GM12878 (cell line): ENCODE measurements around the gene PRUNE2. TPM values are rescaled to one million over a fixed set of nuclear protein-coding genes. Genes with fewer than 3 reads are reported as not detected.

Experiments used
- ASH2L ChIP-seq: fragments of 300-600, 200-600 bp; sonication (generic); IDR thresholded peaks from 2 replicates; pipeline ENCODE4 v1.6.1; 2017; ENCODE audit warnings: low read depth, mild to moderate bottlenecking, borderline replicate concordance
- BCL11A ChIP-seq: IDR thresholded peaks from 2 replicates; pipeline ENCODE4 v1.6.1; 2011; ENCODE audit warnings: low read depth, low read length
- BRCA1 ChIP-seq: IDR thresholded peaks from 2 replicates; pipeline ENCODE4 v1.6.1; 2011; ENCODE audit warnings: low read depth, low read length, improper control_type of control experiment
- CEBPB ChIP-seq, 2 experiments: fragments of 150-350 bp in 1 of 2; IDR thresholded peaks; 2 replicates each; pipeline ENCODE4 v1.6.1; 2012 to 2014; ENCODE audit warnings: low read depth in 2 of 2, low read length in 2 of 2, borderline replicate concordance in 1 of 2, inconsistent platforms in 1 of 2
- DPF2 ChIP-seq: fragments of 450-650 bp; IDR thresholded peaks from 2 replicates; pipeline ENCODE4 v1.6.1; 2017; ENCODE audit warnings: mild to moderate bottlenecking
- EP300 ChIP-seq, 2 experiments: fragments of 150-350 bp in 1 of 2; IDR thresholded peaks; 2 replicates each; pipeline ENCODE4 v1.6.1; 2011 to 2012; ENCODE audit warnings: low read depth in 2 of 2, low read length in 2 of 2, borderline replicate concordance in 1 of 2, improper control_type of control experiment in 1 of 2, inconsistent platforms in 1 of 2; ENCODE audit not compliant: control insufficient read depth in 1 of 2
- HCFC1 ChIP-seq: fragments of 150-350 bp; IDR thresholded peaks from 2 replicates; pipeline ENCODE4 v1.6.1; 2014; ENCODE audit warnings: low read length
- IKZF2 ChIP-seq, 2 experiments: fragments of 450-650 bp; IDR thresholded peaks; 2 replicates each; pipeline ENCODE4 v1.6.1; 2017; ENCODE audit warnings: mild to moderate bottlenecking in 2 of 2, moderate library complexity in 2 of 2
- JUND ChIP-seq: IDR thresholded peaks from 2 replicates; pipeline ENCODE4 v1.6.1; 2012; ENCODE audit warnings: low read depth, mild to moderate bottlenecking, low read length, improper control_type of control experiment, moderate library complexity
- MEF2A ChIP-seq: IDR thresholded peaks from 2 replicates; pipeline ENCODE4 v1.6.1; 2011; ENCODE audit warnings: low read depth, mild to moderate bottlenecking, low read length, moderate library complexity; ENCODE audit not compliant: insufficient read depth
- PAX5 ChIP-seq: IDR thresholded peaks from 2 replicates; pipeline ENCODE4 v1.6.1; 2011; ENCODE audit warnings: low read depth, low read length, borderline replicate concordance
- RELA ChIP-seq: fragments of 450-650 bp; IDR thresholded peaks from 2 replicates; pipeline ENCODE4 v1.8.0; 2014; ENCODE audit warnings: borderline replicate concordance; ENCODE audit not compliant: partially characterized antibody
- RUNX3 ChIP-seq: IDR thresholded peaks from 2 replicates; pipeline ENCODE4 v1.6.1; 2012; ENCODE audit warnings: low read length, inconsistent platforms
- STAT1 ChIP-seq: fragments of 450-650 bp; conservative IDR thresholded peaks from 2 replicates; pipeline ENCODE4 v1.6.1; 2014; ENCODE audit warnings: antibody characterized with exemption, mild to moderate bottlenecking
- SUZ12 ChIP-seq: fragments of 200-600 bp; sonication (generic); IDR thresholded peaks from one replicate; pipeline ENCODE4 v1.6.1; 2018; ENCODE audit warnings: antibody characterized with exemption, mild to moderate bottlenecking; ENCODE audit not compliant: unreplicated experiment
- WRNIP1 ChIP-seq: IDR thresholded peaks from 2 replicates; pipeline ENCODE4 v1.6.1; 2011; ENCODE audit warnings: low read depth, low read length, improper control_type of control experiment, borderline replicate concordance
- ZNF207 ChIP-seq: fragments of 450-650 bp; IDR thresholded peaks from 2 replicates; pipeline ENCODE4 v1.6.1; 2014; ENCODE audit warnings: antibody characterized with exemption, mild to moderate bottlenecking, borderline replicate concordance
- polyA plus RNA-seq, 11 experiments: library from polyadenylated mRNA; depleted of rRNA in 4 of 11; unstranded in 6 of 11; stranded (reverse) in 5 of 11; fragments of >200 nt; fragmentation: Nextera tagmentation in 4 of 11; fragmentation: Illumina TruSeq in 1 of 11; extraction: Ambion mirVana in 4 of 11; extraction: Trizol in 1 of 11; gene quantifications; 1 replicate in 1 of 11; 2 replicates in 10 of 11; pipeline versions ENCODE4 v1.2.1 to v1.2.3, GENCODE V29; 2011 to 2016; ENCODE audit warnings: inconsistent platforms in 2 of 11, missing spikeins in 2 of 11, low read depth in 1 of 11
- total RNA-seq, 4 experiments: library from RNA; depleted of rRNA in 3 of 4; stranded (reverse); fragments of >200 nt in 3 of 4; fragmentation: Illumina TruSeq in 1 of 4; extraction: Trizol in 1 of 4; gene quantifications; 2 replicates each; pipeline versions ENCODE4 v1.2.1 to v1.2.3, GENCODE V29; 2013 to 2021
- TF ChIP-seq, protein P1 (sequence below): fragments of 450-650 bp; IDR thresholded peaks from 2 replicates; pipeline ENCODE4 v1.6.1; 2017; ENCODE audit warnings: mild to moderate bottlenecking, low read depth, inconsistent platforms; ENCODE audit not compliant: poor library complexity, severe bottlenecking
- TF ChIP-seq, protein P2 (sequence below): IDR thresholded peaks from 2 replicates; pipeline ENCODE4 v1.6.1; 2011; ENCODE audit warnings: borderline replicate concordance, low read depth, mild to moderate bottlenecking, moderate library complexity, low read length; ENCODE audit not compliant: insufficient read depth, poor library complexity, severe bottlenecking
- TF ChIP-seq, protein P3 (sequence below): fragments of 450-650 bp; IDR thresholded peaks from 2 replicates; pipeline ENCODE4 v1.6.1; 2018; ENCODE audit warnings: mild to moderate bottlenecking, low read depth, moderate library complexity; ENCODE audit not compliant: partially characterized antibody
- TF ChIP-seq, protein P4 (sequence below): fragments of 450-650 bp; IDR thresholded peaks from 2 replicates; pipeline ENCODE4 v1.6.1; 2017; ENCODE audit warnings: borderline replicate concordance
- TF ChIP-seq, protein P5 (sequence below): fragments of 450-650 bp; IDR thresholded peaks from 2 replicates; pipeline ENCODE4 v1.6.1; 2014; ENCODE audit warnings: mild to moderate bottlenecking

Gene PRUNE2
- total and polyA plus RNA-seq, 10 of the 15 experiments (the other 5 are each of a cell fraction or from before 2014, with no cell fraction given): 0.07 to 0.63 (median 0.25) TPM

DNA sequence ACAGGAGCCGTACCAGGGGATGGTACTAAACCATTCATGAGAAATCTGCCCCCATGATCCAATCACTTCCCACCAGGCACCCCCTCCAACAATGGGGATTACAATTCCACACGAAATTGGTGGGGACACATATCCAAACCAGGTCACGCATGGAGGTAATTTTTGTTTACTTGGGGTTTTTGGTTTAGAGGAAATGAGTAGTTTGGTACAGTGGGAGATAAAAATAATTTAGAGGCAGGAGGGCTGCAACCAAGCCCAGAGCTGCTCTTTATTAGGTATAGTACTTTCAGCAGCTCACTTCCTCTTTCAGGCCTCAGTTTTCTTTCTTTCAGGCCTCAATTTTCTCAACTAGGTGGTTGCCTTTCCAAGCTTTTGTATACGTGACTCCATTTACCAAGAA is 23.2 kb downstream of the PRUNE2 start (continued):
- TF ChIP-seq, protein P1, sequence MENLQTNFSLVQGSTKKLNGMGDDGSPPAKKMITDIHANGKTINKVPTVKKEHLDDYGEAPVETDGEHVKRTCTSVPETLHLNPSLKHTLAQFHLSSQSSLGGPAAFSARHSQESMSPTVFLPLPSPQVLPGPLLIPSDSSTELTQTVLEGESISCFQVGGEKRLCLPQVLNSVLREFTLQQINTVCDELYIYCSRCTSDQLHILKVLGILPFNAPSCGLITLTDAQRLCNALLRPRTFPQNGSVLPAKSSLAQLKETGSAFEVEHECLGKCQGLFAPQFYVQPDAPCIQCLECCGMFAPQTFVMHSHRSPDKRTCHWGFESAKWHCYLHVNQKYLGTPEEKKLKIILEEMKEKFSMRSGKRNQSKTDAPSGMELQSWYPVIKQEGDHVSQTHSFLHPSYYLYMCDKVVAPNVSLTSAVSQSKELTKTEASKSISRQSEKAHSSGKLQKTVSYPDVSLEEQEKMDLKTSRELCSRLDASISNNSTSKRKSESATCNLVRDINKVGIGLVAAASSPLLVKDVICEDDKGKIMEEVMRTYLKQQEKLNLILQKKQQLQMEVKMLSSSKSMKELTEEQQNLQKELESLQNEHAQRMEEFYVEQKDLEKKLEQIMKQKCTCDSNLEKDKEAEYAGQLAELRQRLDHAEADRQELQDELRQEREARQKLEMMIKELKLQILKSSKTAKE: no peak
- no peak for TF ChIP-seq DPF2
- TF ChIP-seq HCFC1: no peak
- TF ChIP-seq IKZF2 (IDR thresholded peaks at IDR 0.05): peak; percentile 62 to 63
- no peak for TF ChIP-seq CEBPB (IDR thresholded peaks at IDR 0.05; ENCODE audit: borderline replicate concordance in 1 of 2, low read depth in 2 of 2, low read length in 2 of 2)
- peak; percentile 72; the same call in 1 of the 2 replicates for TF ChIP-seq PAX5
- no peak for TF ChIP-seq ASH2L
- TF ChIP-seq, protein P2, sequence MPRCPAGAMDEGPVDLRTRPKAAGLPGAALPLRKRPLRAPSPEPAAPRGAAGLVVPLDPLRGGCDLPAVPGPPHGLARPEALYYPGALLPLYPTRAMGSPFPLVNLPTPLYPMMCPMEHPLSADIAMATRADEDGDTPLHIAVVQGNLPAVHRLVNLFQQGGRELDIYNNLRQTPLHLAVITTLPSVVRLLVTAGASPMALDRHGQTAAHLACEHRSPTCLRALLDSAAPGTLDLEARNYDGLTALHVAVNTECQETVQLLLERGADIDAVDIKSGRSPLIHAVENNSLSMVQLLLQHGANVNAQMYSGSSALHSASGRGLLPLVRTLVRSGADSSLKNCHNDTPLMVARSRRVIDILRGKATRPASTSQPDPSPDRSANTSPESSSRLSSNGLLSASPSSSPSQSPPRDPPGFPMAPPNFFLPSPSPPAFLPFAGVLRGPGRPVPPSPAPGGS: peak; percentile 56
- TF ChIP-seq SUZ12: no peak
- TF ChIP-seq RUNX3: peak; percentile 81
- TF ChIP-seq BCL11A: 0 out of 2 replicates have a peak, but pooled peaks have one; percentile 17
- TF ChIP-seq STAT1: no peak
- TF ChIP-seq RELA: no peak
- 0 out of 4 replicates have a peak, but pooled peaks of 1 of the 2 experiments have one; percentile 33 for TF ChIP-seq EP300 (IDR thresholded peaks at IDR 0.05; ENCODE audit: borderline replicate concordance in 1 of 2, control insufficient read depth in 1 of 2, low read depth in 2 of 2, low read length in 2 of 2)
- no peak for TF ChIP-seq BRCA1
- no peak for TF ChIP-seq ZNF207
- TF ChIP-seq, protein P3, sequence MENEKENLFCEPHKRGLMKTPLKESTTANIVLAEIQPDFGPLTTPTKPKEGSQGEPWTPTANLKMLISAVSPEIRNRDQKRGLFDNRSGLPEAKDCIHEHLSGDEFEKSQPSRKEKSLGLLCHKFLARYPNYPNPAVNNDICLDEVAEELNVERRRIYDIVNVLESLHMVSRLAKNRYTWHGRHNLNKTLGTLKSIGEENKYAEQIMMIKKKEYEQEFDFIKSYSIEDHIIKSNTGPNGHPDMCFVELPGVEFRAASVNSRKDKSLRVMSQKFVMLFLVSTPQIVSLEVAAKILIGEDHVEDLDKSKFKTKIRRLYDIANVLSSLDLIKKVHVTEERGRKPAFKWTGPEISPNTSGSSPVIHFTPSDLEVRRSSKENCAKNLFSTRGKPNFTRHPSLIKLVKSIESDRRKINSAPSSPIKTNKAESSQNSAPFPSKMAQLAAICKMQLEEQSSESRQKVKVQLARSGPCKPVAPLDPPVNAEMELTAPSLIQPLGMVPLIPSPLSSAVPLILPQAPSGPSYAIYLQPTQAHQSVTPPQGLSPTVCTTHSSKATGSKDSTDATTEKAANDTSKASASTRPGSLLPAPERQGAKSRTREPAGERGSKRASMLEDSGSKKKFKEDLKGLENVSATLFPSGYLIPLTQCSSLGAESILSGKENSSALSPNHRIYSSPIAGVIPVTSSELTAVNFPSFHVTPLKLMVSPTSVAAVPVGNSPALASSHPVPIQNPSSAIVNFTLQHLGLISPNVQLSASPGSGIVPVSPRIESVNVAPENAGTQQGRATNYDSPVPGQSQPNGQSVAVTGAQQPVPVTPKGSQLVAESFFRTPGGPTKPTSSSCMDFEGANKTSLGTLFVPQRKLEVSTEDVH: no peak
- TF ChIP-seq MEF2A: peak; percentile 77; the same call in 1 of the 2 replicates
- TF ChIP-seq WRNIP1: no peak
- no peak for TF ChIP-seq JUND
- TF ChIP-seq, protein P4, sequence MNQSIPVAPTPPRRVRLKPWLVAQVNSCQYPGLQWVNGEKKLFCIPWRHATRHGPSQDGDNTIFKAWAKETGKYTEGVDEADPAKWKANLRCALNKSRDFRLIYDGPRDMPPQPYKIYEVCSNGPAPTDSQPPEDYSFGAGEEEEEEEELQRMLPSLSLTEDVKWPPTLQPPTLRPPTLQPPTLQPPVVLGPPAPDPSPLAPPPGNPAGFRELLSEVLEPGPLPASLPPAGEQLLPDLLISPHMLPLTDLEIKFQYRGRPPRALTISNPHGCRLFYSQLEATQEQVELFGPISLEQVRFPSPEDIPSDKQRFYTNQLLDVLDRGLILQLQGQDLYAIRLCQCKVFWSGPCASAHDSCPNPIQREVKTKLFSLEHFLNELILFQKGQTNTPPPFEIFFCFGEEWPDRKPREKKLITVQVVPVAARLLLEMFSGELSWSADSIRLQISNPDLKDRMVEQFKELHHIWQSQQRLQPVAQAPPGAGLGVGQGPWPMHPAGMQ: no peak
- TF ChIP-seq, protein P5, sequence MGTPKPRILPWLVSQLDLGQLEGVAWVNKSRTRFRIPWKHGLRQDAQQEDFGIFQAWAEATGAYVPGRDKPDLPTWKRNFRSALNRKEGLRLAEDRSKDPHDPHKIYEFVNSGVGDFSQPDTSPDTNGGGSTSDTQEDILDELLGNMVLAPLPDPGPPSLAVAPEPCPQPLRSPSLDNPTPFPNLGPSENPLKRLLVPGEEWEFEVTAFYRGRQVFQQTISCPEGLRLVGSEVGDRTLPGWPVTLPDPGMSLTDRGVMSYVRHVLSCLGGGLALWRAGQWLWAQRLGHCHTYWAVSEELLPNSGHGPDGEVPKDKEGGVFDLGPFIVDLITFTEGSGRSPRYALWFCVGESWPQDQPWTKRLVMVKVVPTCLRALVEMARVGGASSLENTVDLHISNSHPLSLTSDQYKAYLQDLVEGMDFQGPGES: no peak
